ENCODE measurements around the gene DRC7. TPM values are rescaled to one million over a fixed set of nuclear protein-coding genes. Genes with fewer than 3 reads are reported as not detected.

DRC7 gene
- total RNA-seq, 2 donors from 2014 or later, result not detected

GRCh38 chr16:57651344-57652333 lies 43.0 kb upstream of the DRC7 start:
- H3K27me3 ChIP-seq, result no peaks in the 10 kb centered on the region
- no peak overlapping the region for H3K27ac ChIP-seq
- H3K9ac ChIP-seq (ENCODE audit: low read depth in 2 of 2, low read length in 2 of 2), result no peak overlapping the region
- no peak overlapping the region for H3K4me3 ChIP-seq
- H3K36me3 ChIP-seq, result no peaks in the 10 kb centered on the region
- intact Hi-C loops (cut with DNase I), result no loop called here
- H3K9me3 ChIP-seq, result no peaks in the 10 kb centered on the region
- no peak for TF ChIP-seq CTCF (IDR thresholded peaks at IDR 0.05)
- DNase-seq, result no peak
- H3K4me1 ChIP-seq, result no peaks in the 10 kb centered on the region

GRCh38 chr16:57652695-57653471 lies 41.7 kb upstream of the DRC7 start:
- Histone ChIP-seq H3K27ac (no peak overlapping the region), H3K9ac (ENCODE audit: low read depth in 2 of 2, low read length in 2 of 2) (no peak overlapping the region), H3K4me1 (no peaks in the 10 kb centered on the region), H3K27me3 (no peaks in the 10 kb centered on the region), H3K36me3 (no peaks in the 10 kb centered on the region), H3K9me3 (no peaks in the 10 kb centered on the region), H3K4me3 (no peak overlapping the region)
- TF ChIP-seq CTCF (IDR thresholded peaks at IDR 0.05), result no peak
- intact Hi-C loops (cut with DNase I), result no loop called here
- no peak for DNase-seq

GRCh38 chr16:57653936-57654335 lies 40.7 kb upstream of the DRC7 start:
- H3K4me3 ChIP-seq, result no peak overlapping the region
- no peak overlapping the region for H3K27ac ChIP-seq
- no peak overlapping the region for H3K9ac ChIP-seq (ENCODE audit: low read depth in 2 of 2, low read length in 2 of 2)
- H3K27me3 ChIP-seq, result no peaks in the 10 kb centered on the region
- H3K36me3 ChIP-seq, result no peaks in the 10 kb centered on the region
- DNase-seq, result no peak
- no peaks in the 10 kb centered on the region for H3K4me1 ChIP-seq
- no peaks in the 10 kb centered on the region for H3K9me3 ChIP-seq
- no peak for TF ChIP-seq CTCF (IDR thresholded peaks at IDR 0.05)
- intact Hi-C loops (cut with DNase I), result no loop called here

GRCh38 chr16:57656342-57656955 lies 38.2 kb upstream of the DRC7 start:
- no peaks in the 10 kb centered on the region for H3K27me3 ChIP-seq
- no peak for TF ChIP-seq CTCF (IDR thresholded peaks at IDR 0.05)
- intact Hi-C loops (cut with DNase I), result no loop called here
- H3K36me3 ChIP-seq, result no peaks in the 10 kb centered on the region
- DNase-seq, result no peak
- H3K9ac ChIP-seq (ENCODE audit: low read depth in 2 of 2, low read length in 2 of 2), result no peak overlapping the region
- H3K9me3 ChIP-seq, result no peaks in the 10 kb centered on the region
- no peak overlapping the region for H3K27ac ChIP-seq
- no peaks in the 10 kb centered on the region for H3K4me1 ChIP-seq
- no peak overlapping the region for H3K4me3 ChIP-seq

GRCh38 chr16:57657228-57657627 lies 37.4 kb upstream of the DRC7 start:
- Histone ChIP-seq H3K9me3 (no peaks in the 10 kb centered on the region), H3K4me1 (no peaks in the 10 kb centered on the region), H3K4me3 (no peak overlapping the region), H3K27ac (no peak overlapping the region), H3K36me3 (no peaks in the 10 kb centered on the region), H3K9ac (ENCODE audit: low read depth in 2 of 2, low read length in 2 of 2) (no peak overlapping the region), H3K27me3 (no peaks in the 10 kb centered on the region)
- intact Hi-C loops (cut with DNase I), result no loop called here
- DNase-seq, result no peak
- TF ChIP-seq CTCF (IDR thresholded peaks at IDR 0.05), result no peak
